Immature natural killer cell (primary cell): Measurements from ENCODE around the gene PIP4K2C. TPM values are rescaled to one million over a fixed set of nuclear protein-coding genes. Genes with fewer than 3 reads are reported as not detected.

Source experiments
- DNase-seq, 3 donors: peaks; one replicate each; pipeline ENCODE4 v3.0.0; 2022; ENCODE audit warnings: mixed read lengths in 1 of 3
- H3K27ac Mint-ChIP-seq, 6 donors: one replicate each; pipeline ENCODE4 v1.8.0; 2020; ENCODE audit warnings: mixed read lengths in 6 of 6, mild to moderate bottlenecking in 5 of 6, inconsistent platforms in 4 of 6, moderate library complexity in 3 of 6
- H3K27me3 Mint-ChIP-seq, 3 donors: one replicate each; pipeline ENCODE4 v1.8.0; 2020 to 2021; ENCODE audit warnings: low read depth in 3 of 3, mild to moderate bottlenecking in 3 of 3, mixed read lengths in 3 of 3, moderate library complexity in 3 of 3, inconsistent platforms in 1 of 3
- H3K36me3 Mint-ChIP-seq, 3 donors: one replicate each; pipeline ENCODE4 v1.8.0; 2020; ENCODE audit warnings: mixed read lengths in 3 of 3, inconsistent platforms in 2 of 3, mild to moderate bottlenecking in 2 of 3
- H3K4me1 Mint-ChIP-seq, 2 donors: one replicate each; pipeline ENCODE4 v1.8.0; 2020; ENCODE audit warnings: inconsistent platforms in 2 of 2, mild to moderate bottlenecking in 2 of 2, mixed read lengths in 2 of 2, moderate library complexity in 1 of 2
- H3K4me3 Mint-ChIP-seq, 5 donors: one replicate each; pipeline ENCODE4 v1.8.0; 2020; ENCODE audit warnings: mild to moderate bottlenecking in 5 of 5, mixed read lengths in 5 of 5, inconsistent platforms in 3 of 5, moderate library complexity in 3 of 5
- H3K9me3 Mint-ChIP-seq, 6 donors: one replicate each; pipeline ENCODE4 v1.8.0; 2020; ENCODE audit warnings: mild to moderate bottlenecking in 6 of 6, mixed read lengths in 6 of 6, inconsistent platforms in 4 of 6, moderate library complexity in 3 of 6
- polyA plus RNA-seq, 3 donors: library from polyadenylated mRNA; unstranded; fragments of 300-500 nt; fragmentation: Illumina TruSeq; gene quantifications; one replicate each; pipeline ENCODE4 v1.2.3, GENCODE V29; 2021

Gene PIP4K2C
- polyA plus RNA-seq, 3 donors from 2014 or later: 33.0 to 61.8 (median 54.1) TPM

- peaks cover 0 to 4% (median 0%) of the 10 kb centered on the region in 3 donors for H3K36me3 Mint-ChIP-seq
- peaks cover 33 to 42% (median 33%) of the 10 kb centered on the region in 3 donors for H3K27me3 Mint-ChIP-seq
- H3K4me1 Mint-ChIP-seq: peaks cover 30 to 33% of the 10 kb centered on the region in 2 donors
- no peak for DNase-seq
- peak overlapping the region in 4 of 5 donors; percentile 59 to 88 (median 68) for H3K4me3 Mint-ChIP-seq
- H3K9me3 Mint-ChIP-seq: no peaks in the 10 kb centered on the region
- H3K27ac Mint-ChIP-seq: no peak overlapping the region
Measured at GRCh38 chr12:57619434-57620244, 28.6 kb downstream of the PIP4K2C start.

GRCh38 chr12:57620245-57620935 is 29.4 kb downstream of the PIP4K2C start:
- Mint-ChIP-seq H3K4me1 (peaks cover 30 to 33% of the 10 kb centered on the region in 2 donors), H3K27ac (peak overlapping the region in 2 of 6 donors; percentile 4 to 8), H3K27me3 (peaks cover 33 to 50% (median 37%) of the 10 kb centered on the region in 3 donors), H3K9me3 (no peaks in the 10 kb centered on the region), H3K36me3 (peaks cover 0 to 4% (median 0%) of the 10 kb centered on the region in 3 donors), H3K4me3 (peak overlapping the region; percentile 66 to 88 (median 83))
- no peak for DNase-seq

- H3K4me1 Mint-ChIP-seq: peaks cover 30 to 33% of the 10 kb centered on the region in 2 donors
- H3K36me3 Mint-ChIP-seq: peaks cover 0 to 4% (median 0%) of the 10 kb centered on the region in 3 donors
- H3K9me3 Mint-ChIP-seq: no peaks in the 10 kb centered on the region
- H3K4me3 Mint-ChIP-seq: peak overlapping the region; percentile 66 to 88 (median 83)
- H3K27me3 Mint-ChIP-seq: peaks cover 35 to 52% (median 42%) of the 10 kb centered on the region in 3 donors
- peak overlapping the region in 1 of 6 donors; percentile 8 for H3K27ac Mint-ChIP-seq
- no peak for DNase-seq
Measured at GRCh38 chr12:57620936-57621496, 30.0 kb downstream of the PIP4K2C start.

- H3K27ac Mint-ChIP-seq: peak overlapping the region in 2 of 6 donors; percentile 8 to 62
- H3K4me1 Mint-ChIP-seq: peaks cover 30 to 33% of the 10 kb centered on the region in 2 donors
- peak overlapping the region; percentile 66 to 88 (median 83) for H3K4me3 Mint-ChIP-seq
- DNase-seq: peak; percentile 59 to 61 (median 60)
- no peaks in the 10 kb centered on the region for H3K9me3 Mint-ChIP-seq
- peaks cover 0 to 4% (median 0%) of the 10 kb centered on the region in 3 donors for H3K36me3 Mint-ChIP-seq
- H3K27me3 Mint-ChIP-seq: peaks cover 41 to 55% (median 45%) of the 10 kb centered on the region in 3 donors
Measured at GRCh38 chr12:57621497-57622292, 30.7 kb downstream of the PIP4K2C start.

- DNase-seq: no peak
- peaks cover 0 to 4% (median 0%) of the 10 kb centered on the region in 3 donors for H3K36me3 Mint-ChIP-seq
- H3K27ac Mint-ChIP-seq: peak overlapping the region in 2 of 6 donors; percentile 8 to 62
- no peaks in the 10 kb centered on the region for H3K9me3 Mint-ChIP-seq
- H3K27me3 Mint-ChIP-seq: peaks cover 43 to 59% (median 46%) of the 10 kb centered on the region in 3 donors
- peak overlapping the region; percentile 66 to 88 (median 83) for H3K4me3 Mint-ChIP-seq
- peaks cover 30 to 33% of the 10 kb centered on the region in 2 donors for H3K4me1 Mint-ChIP-seq
Measured at GRCh38 chr12:57622293-57623245, 31.6 kb downstream of the PIP4K2C start.

- Mint-ChIP-seq H3K27me3 (peaks cover 40 to 65% (median 41%) of the 10 kb centered on the region in 3 donors), H3K4me3 (no peak overlapping the region)
Measured at GRCh38 chr12:57623385-57623784, 32.4 kb downstream of the PIP4K2C start.

GRCh38 chr12:57623811-57624390 is 32.9 kb downstream of the PIP4K2C start:
- Mint-ChIP-seq H3K27ac (no peak overlapping the region), H3K36me3 (peaks cover 0 to 4% (median 0%) of the 10 kb centered on the region in 3 donors), H3K4me3 (peak overlapping the region in 1 of 5 donors; percentile 42), H3K9me3 (no peaks in the 10 kb centered on the region), H3K27me3 (peaks cover 39 to 68% (median 41%) of the 10 kb centered on the region in 3 donors), H3K4me1 (peaks cover 32 to 38% of the 10 kb centered on the region in 2 donors)
- DNase-seq: no peak

More at GRCh38 chr12:57623385-57623784, 32.4 kb downstream of the PIP4K2C start:
- DNase-seq: no peak
- Mint-ChIP-seq H3K9me3 (no peaks in the 10 kb centered on the region), H3K27ac (no peak overlapping the region), H3K36me3 (peaks cover 0 to 4% (median 0%) of the 10 kb centered on the region in 3 donors), H3K4me1 (peaks cover 32 to 38% of the 10 kb centered on the region in 2 donors)

GRCh38 chr12:57624441-57625220 is 33.6 kb downstream of the PIP4K2C start:
- Mint-ChIP-seq H3K4me1 (peaks cover 26 to 32% of the 10 kb centered on the region in 2 donors), H3K27me3 (peaks cover 38 to 64% (median 39%) of the 10 kb centered on the region in 3 donors), H3K36me3 (peaks cover 0 to 4% (median 0%) of the 10 kb centered on the region in 3 donors), H3K4me3 (peak overlapping the region in 1 of 5 donors; percentile 42), H3K27ac (no peak overlapping the region), H3K9me3 (no peaks in the 10 kb centered on the region)
- DNase-seq: no peak

GRCh38 chr12:57625261-57626032 is 34.5 kb downstream of the PIP4K2C start:
- H3K4me3 Mint-ChIP-seq: no peak overlapping the region
- no peaks in the 10 kb centered on the region for H3K9me3 Mint-ChIP-seq
- peaks cover 21 to 27% of the 10 kb centered on the region in 2 donors for H3K4me1 Mint-ChIP-seq
- H3K27me3 Mint-ChIP-seq: peaks cover 36 to 64% (median 40%) of the 10 kb centered on the region in 3 donors
- H3K27ac Mint-ChIP-seq: no peak overlapping the region
- peaks cover 0 to 4% (median 0%) of the 10 kb centered on the region in 3 donors for H3K36me3 Mint-ChIP-seq
- DNase-seq: no peak

GRCh38 chr12:57626111-57626920 is 35.3 kb downstream of the PIP4K2C start:
- peaks cover 33 to 61% (median 35%) of the 10 kb centered on the region in 3 donors for H3K27me3 Mint-ChIP-seq
- no peak for DNase-seq
- H3K9me3 Mint-ChIP-seq: no peaks in the 10 kb centered on the region
- H3K36me3 Mint-ChIP-seq: peaks cover 0 to 4% (median 0%) of the 10 kb centered on the region in 3 donors
- H3K4me3 Mint-ChIP-seq: peak overlapping the region in 2 of 5 donors; percentile 10 to 46
- H3K27ac Mint-ChIP-seq: no peak overlapping the region
- H3K4me1 Mint-ChIP-seq: peaks cover 12 to 18% of the 10 kb centered on the region in 2 donors
